K562 (cell line): ENCODE results near the gene BPI. TPM values are rescaled to one million over a fixed set of nuclear protein-coding genes. Genes with fewer than 3 reads are reported as not detected.

Experiments used
- BMI1 ChIP-seq: fragments of 150-350 bp; IDR thresholded peaks from 2 replicates; pipeline ENCODE4 v1.6.1; 2014; ENCODE audit warnings: low read length
- BRCA1 ChIP-seq, 2 experiments: fragments of 450-650 bp in 1 of 2; sonication (generic) in 1 of 2; formaldehyde crosslinking in 1 of 2; IDR thresholded peaks; 2 replicates each; pipeline versions ENCODE4 v1.5.0 to v1.6.1; 2017 to 2020; ENCODE audit warnings: mild to moderate bottlenecking in 1 of 2, missing genetic modification reagents in 1 of 2
- CHCHD3 ChIP-seq: fragments of 250-450 bp; sonication (Bioruptor Pico); IDR thresholded peaks from 2 replicates; pipeline ENCODE4 v2.1.2; 2022; ENCODE audit warnings: mild to moderate bottlenecking
- HNRNPUL1 ChIP-seq: fragments of 200-400 bp; formaldehyde crosslinking; IDR thresholded peaks from 2 replicates; pipeline ENCODE4 v1.6.1; 2017; ENCODE audit warnings: low read length
- MGA ChIP-seq: fragments of 450-650 bp; IDR thresholded peaks from 2 replicates; pipeline ENCODE4 v1.6.1; 2016; ENCODE audit warnings: mild to moderate bottlenecking, moderate library complexity
- ZFP1 ChIP-seq: fragments of 450-650 bp; formaldehyde crosslinking; IDR thresholded peaks from 2 replicates; pipeline ENCODE4 v1.4.0; 2020; ENCODE audit warnings: mild to moderate bottlenecking, mixed read lengths
- polyA plus RNA-seq, 8 experiments: library from polyadenylated mRNA; depleted of rRNA in 4 of 8; stranded (reverse) in 5 of 8; unstranded in 3 of 8; fragments of >200 nt; fragmentation: Nextera tagmentation in 2 of 8; fragmentation: Illumina TruSeq in 1 of 8; extraction: Ambion mirVana in 2 of 8; extraction: Trizol in 1 of 8; gene quantifications; 2 replicates each; pipeline versions ENCODE4 v1.2.1 to v1.2.3, GENCODE V29; 2011 to 2014; ENCODE audit warnings: inconsistent platforms in 1 of 8, missing spikeins in 1 of 8
- total RNA-seq, 7 experiments: library from RNA; depleted of rRNA in 6 of 7; stranded (reverse); fragments of >200 nt in 6 of 7; fragmentation: Illumina TruSeq in 2 of 7; extraction: Trizol in 2 of 7; gene quantifications; 2 replicates each; pipeline versions ENCODE4 v1.2.1 to v1.2.3, GENCODE V29; 2011 to 2021; ENCODE audit warnings: low replicate concordance in 1 of 7
- TF ChIP-seq, protein P1 (sequence below), 2 experiments: fragments of 450-650 bp; formaldehyde crosslinking in 1 of 2; IDR thresholded peaks; 2 replicates each; pipeline versions ENCODE4 v1.4.0 to v1.6.1; 2014 to 2020; ENCODE audit warnings: mild to moderate bottlenecking in 2 of 2, borderline replicate concordance in 1 of 2, low read depth in 1 of 2

The BPI gene
- total and polyA plus RNA-seq, 9 of the 15 experiments (the other 6 are each of a cell fraction or from before 2014, with no cell fraction given), result not detected

- TF ChIP-seq MGA (peak; percentile 21; the same call in 1 of the 2 replicates), CHCHD3 (CRISPR knock-in tag) (no peak), BMI1 (no peak), BRCA1 (IDR thresholded peaks at IDR 0.05) (no peak), BRCA1 (CRISPR knock-in tag; IDR thresholded peaks at IDR 0.05) (no peak), ZFP1 (CRISPR knock-in tag) (no peak), HNRNPUL1 (no peak)
- TF ChIP-seq, protein P1, sequence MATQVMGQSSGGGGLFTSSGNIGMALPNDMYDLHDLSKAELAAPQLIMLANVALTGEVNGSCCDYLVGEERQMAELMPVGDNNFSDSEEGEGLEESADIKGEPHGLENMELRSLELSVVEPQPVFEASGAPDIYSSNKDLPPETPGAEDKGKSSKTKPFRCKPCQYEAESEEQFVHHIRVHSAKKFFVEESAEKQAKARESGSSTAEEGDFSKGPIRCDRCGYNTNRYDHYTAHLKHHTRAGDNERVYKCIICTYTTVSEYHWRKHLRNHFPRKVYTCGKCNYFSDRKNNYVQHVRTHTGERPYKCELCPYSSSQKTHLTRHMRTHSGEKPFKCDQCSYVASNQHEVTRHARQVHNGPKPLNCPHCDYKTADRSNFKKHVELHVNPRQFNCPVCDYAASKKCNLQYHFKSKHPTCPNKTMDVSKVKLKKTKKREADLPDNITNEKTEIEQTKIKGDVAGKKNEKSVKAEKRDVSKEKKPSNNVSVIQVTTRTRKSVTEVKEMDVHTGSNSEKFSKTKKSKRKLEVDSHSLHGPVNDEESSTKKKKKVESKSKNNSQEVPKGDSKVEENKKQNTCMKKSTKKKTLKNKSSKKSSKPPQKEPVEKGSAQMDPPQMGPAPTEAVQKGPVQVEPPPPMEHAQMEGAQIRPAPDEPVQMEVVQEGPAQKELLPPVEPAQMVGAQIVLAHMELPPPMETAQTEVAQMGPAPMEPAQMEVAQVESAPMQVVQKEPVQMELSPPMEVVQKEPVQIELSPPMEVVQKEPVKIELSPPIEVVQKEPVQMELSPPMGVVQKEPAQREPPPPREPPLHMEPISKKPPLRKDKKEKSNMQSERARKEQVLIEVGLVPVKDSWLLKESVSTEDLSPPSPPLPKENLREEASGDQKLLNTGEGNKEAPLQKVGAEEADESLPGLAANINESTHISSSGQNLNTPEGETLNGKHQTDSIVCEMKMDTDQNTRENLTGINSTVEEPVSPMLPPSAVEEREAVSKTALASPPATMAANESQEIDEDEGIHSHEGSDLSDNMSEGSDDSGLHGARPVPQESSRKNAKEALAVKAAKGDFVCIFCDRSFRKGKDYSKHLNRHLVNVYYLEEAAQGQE (IDR thresholded peaks at IDR 0.05; ENCODE audit: borderline replicate concordance), result peak; percentile 16; the same call in 1 of the 2 replicates
- TF ChIP-seq, protein P1 (CRISPR knock-in tag; IDR thresholded peaks at IDR 0.05; ENCODE audit: low read depth), result no peak
Measured at GRCh38 chr20:38338849-38339520, 35.0 kb downstream of the BPI start (continued).
